ENCODE data around the gene EML2. TPM values are rescaled to one million over a fixed set of nuclear protein-coding genes. Genes with fewer than 3 reads are reported as not detected.

Gene EML2
- total RNA-seq, 2 donors from 2014 or later = 25.7 to 60.6 TPM

GRCh38 chr19:45640849-45641273, 1.7 kb upstream of the EML2 start:
- Histone ChIP-seq H3K27me3 (no peaks in the 10 kb centered on the region), H3K9me3 (no peaks in the 10 kb centered on the region), H3K4me1 (peaks cover 58% of the 10 kb centered on the region), H3K36me3 (replicated peaks in 1 of 2; ENCODE audit: insufficient read depth in 1 of 2, low read depth in 2 of 2) (no peaks in the 10 kb centered on the region), H3K27ac (peak overlapping the region; percentile 21 to 89 (median 82)), H3K4me3 (no peak overlapping the region)
- 48 to 51% methylated on average over 17 of the region's 17 CpGs for WGBS, 2 donors
- DNase-seq (peak in 3 of 4 donors; percentile 24 to 58 (median 58)), ATAC-seq (no peak)
- TF ChIP-seq CTCF (IDR thresholded peaks at IDR 0.05) (no peak), POLR2A (IDR thresholded peaks at IDR 0.05) (no peak)
- intact Hi-C loops (cut with DNase I) = loop anchor here (5.0 to 10.0 kb wide), 3 partner anchors 34 to 116 kb away; no protein-coding TSS in a partner anchor

- intact Hi-C loops (cut with DNase I) = no loop called here
- DNase-seq = peak in 2 of 4 donors; percentile 22 to 35
- no peaks in the 10 kb centered on the region for H3K27me3 ChIP-seq
- H3K36me3 ChIP-seq (replicated peaks in 1 of 2; ENCODE audit: insufficient read depth in 1 of 2, low read depth in 2 of 2) = no peaks in the 10 kb centered on the region
- H3K4me1 ChIP-seq = peaks cover 46% of the 10 kb centered on the region
- no peak for ATAC-seq
- WGBS, 2 donors = 47 to 57% methylated on average over 15 to 19 of the region's 19 CpGs
- TF ChIP-seq POLR2A (IDR thresholded peaks at IDR 0.05) = no peak
- TF ChIP-seq CTCF (IDR thresholded peaks at IDR 0.05) = no peak
- H3K27ac ChIP-seq = peak overlapping the region in 2 of 4 donors; percentile 17 to 38
- no peaks in the 10 kb centered on the region for H3K9me3 ChIP-seq
- no peak overlapping the region for H3K4me3 ChIP-seq
Measured at GRCh38 chr19:45637890-45638667, 1.1 kb downstream of the EML2 start.

- Histone ChIP-seq H3K4me1 (peaks cover 36% of the 10 kb centered on the region), H3K4me3 (no peak overlapping the region), H3K36me3 (replicated peaks in 1 of 2; ENCODE audit: insufficient read depth in 1 of 2, low read depth in 2 of 2) (no peaks in the 10 kb centered on the region), H3K27me3 (no peaks in the 10 kb centered on the region), H3K27ac (no peak overlapping the region), H3K9me3 (no peaks in the 10 kb centered on the region)
- TF ChIP-seq POLR2A (IDR thresholded peaks at IDR 0.05) (no peak), CTCF (IDR thresholded peaks at IDR 0.05) (no peak)
- WGBS, 2 donors = 44 to 60% methylated on average over 2 of the region's 2 CpGs
- DNase-seq (no peak), ATAC-seq (no peak)
- intact Hi-C loops (cut with DNase I) = no loop called here
Measured at GRCh38 chr19:45636902-45637301, 2.3 kb downstream of the EML2 start.

GRCh38 chr19:45636275-45636674, 2.9 kb downstream of the EML2 start:
- 92 to 96% methylated on average over 1 of the region's 1 CpG for WGBS, 2 donors
- ATAC-seq (no peak), DNase-seq (no peak)
- H3K4me3 ChIP-seq = no peak overlapping the region
- H3K4me1 ChIP-seq = peaks cover 30% of the 10 kb centered on the region
- no peak overlapping the region for H3K27ac ChIP-seq
- no peaks in the 10 kb centered on the region for H3K9me3 ChIP-seq
- no peaks in the 10 kb centered on the region for H3K36me3 ChIP-seq (replicated peaks in 1 of 2; ENCODE audit: insufficient read depth in 1 of 2, low read depth in 2 of 2)
- intact Hi-C loops (cut with DNase I) = no loop called here
- no peaks in the 10 kb centered on the region for H3K27me3 ChIP-seq
- no peak for TF ChIP-seq CTCF (IDR thresholded peaks at IDR 0.05)
- TF ChIP-seq POLR2A (IDR thresholded peaks at IDR 0.05) = no peak
